Transverse colon (tissue), 3 donors: ENCODE results near the gene TTC39C.

Experiments
- EP300 ChIP-seq: sonication (generic); formaldehyde crosslinking; IDR thresholded peaks from one replicate; pipeline ENCODE4 v1.6.1; 2017; ENCODE audit warnings: antibody characterized with exemption, low read depth
- POLR2A ChIP-seq: fragments of 450-650 bp; IDR thresholded peaks from one replicate; pipeline ENCODE4 v1.6.1; 2016; ENCODE audit warnings: antibody characterized with exemption, mild to moderate bottlenecking, moderate library complexity
- TF ChIP-seq, protein P1 (sequence below), 5 experiments: fragments of 200-600 bp in 3 of 5; fragments of 450-650 bp in 2 of 5; sonication (generic) in 3 of 5; IDR thresholded peaks; 1 replicate in 2 of 5; 2 replicates in 3 of 5; pipeline ENCODE4 v1.5.1; 2016 to 2017; ENCODE audit warnings: antibody characterized with exemption in 5 of 5, inconsistent platforms in 3 of 5, mild to moderate bottlenecking in 2 of 5, moderate library complexity in 1 of 5

DNA sequence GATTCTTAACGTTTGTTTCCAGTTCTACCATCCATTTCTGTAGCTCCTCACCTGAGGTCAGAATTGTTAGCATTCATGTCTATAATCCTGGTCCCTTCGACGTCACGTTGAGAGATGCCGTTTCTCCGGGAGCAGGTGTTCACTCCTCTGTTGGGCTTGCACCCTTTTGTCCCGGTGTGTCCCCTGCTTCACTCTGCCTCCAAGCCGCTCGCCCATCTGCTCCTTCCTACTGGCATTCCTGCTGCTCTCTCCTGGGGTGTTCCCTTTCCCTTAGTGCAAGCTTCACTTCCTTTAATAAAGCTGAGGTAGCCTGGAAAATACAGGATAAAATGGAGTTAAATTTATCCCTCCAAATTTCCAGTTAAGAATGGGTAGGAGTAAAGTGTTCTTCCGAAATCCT is 62.4 kb downstream of the TTC39C start:
- TF ChIP-seq, protein P1, sequence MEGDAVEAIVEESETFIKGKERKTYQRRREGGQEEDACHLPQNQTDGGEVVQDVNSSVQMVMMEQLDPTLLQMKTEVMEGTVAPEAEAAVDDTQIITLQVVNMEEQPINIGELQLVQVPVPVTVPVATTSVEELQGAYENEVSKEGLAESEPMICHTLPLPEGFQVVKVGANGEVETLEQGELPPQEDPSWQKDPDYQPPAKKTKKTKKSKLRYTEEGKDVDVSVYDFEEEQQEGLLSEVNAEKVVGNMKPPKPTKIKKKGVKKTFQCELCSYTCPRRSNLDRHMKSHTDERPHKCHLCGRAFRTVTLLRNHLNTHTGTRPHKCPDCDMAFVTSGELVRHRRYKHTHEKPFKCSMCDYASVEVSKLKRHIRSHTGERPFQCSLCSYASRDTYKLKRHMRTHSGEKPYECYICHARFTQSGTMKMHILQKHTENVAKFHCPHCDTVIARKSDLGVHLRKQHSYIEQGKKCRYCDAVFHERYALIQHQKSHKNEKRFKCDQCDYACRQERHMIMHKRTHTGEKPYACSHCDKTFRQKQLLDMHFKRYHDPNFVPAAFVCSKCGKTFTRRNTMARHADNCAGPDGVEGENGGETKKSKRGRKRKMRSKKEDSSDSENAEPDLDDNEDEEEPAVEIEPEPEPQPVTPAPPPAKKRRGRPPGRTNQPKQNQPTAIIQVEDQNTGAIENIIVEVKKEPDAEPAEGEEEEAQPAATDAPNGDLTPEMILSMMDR (IDR thresholded peaks at IDR 0.05): no peak
- TF ChIP-seq POLR2A (no peak), EP300 (no peak)
